ENCODE results near the gene CETP. TPM values are rescaled to one million over a fixed set of nuclear protein-coding genes. Genes with fewer than 3 reads are reported as not detected.

The CETP gene
- total RNA-seq, 1 donor from 2014 or later, result not detected

- no peak overlapping the region for H3K4me3 Mint-ChIP-seq (ENCODE audit: low read depth)
- H3K27me3 Mint-ChIP-seq, result peaks cover 12% of the 10 kb centered on the region
- DNase-seq (ENCODE audit: low spot score, unreplicated experiment), result no peak
- peaks cover 4% of the 10 kb centered on the region for H3K9me3 Mint-ChIP-seq (ENCODE audit: low read depth)
- H3K36me3 Mint-ChIP-seq (ENCODE audit: insufficient read depth), result no peaks in the 10 kb centered on the region
- no peaks in the 10 kb centered on the region for H3K4me1 Mint-ChIP-seq (ENCODE audit: low read depth)
- no peak overlapping the region for H3K27ac Mint-ChIP-seq
- TF ChIP-seq CTCF (IDR thresholded peaks at IDR 0.05; ENCODE audit: unreplicated experiment), result no peak
These were observed 13.0 kb downstream of the CETP start for GRCh38 chr16:56974549-56975300.

GRCh38 chr16:56975714-56976113, 14.0 kb downstream of the CETP start:
- H3K4me3 Mint-ChIP-seq (ENCODE audit: low read depth), result no peak overlapping the region
- H3K9me3 Mint-ChIP-seq (ENCODE audit: low read depth), result peaks cover 4% of the 10 kb centered on the region
- DNase-seq (ENCODE audit: low spot score, unreplicated experiment), result no peak
- H3K27ac Mint-ChIP-seq, result no peak overlapping the region
- peaks cover 12% of the 10 kb centered on the region for H3K27me3 Mint-ChIP-seq
- TF ChIP-seq CTCF (IDR thresholded peaks at IDR 0.05; ENCODE audit: unreplicated experiment), result no peak
- H3K4me1 Mint-ChIP-seq (ENCODE audit: low read depth), result no peaks in the 10 kb centered on the region
- H3K36me3 Mint-ChIP-seq (ENCODE audit: insufficient read depth), result no peaks in the 10 kb centered on the region

- Mint-ChIP-seq H3K36me3 (ENCODE audit: insufficient read depth) (no peaks in the 10 kb centered on the region), H3K4me1 (ENCODE audit: low read depth) (no peaks in the 10 kb centered on the region), H3K27ac (no peak overlapping the region), H3K9me3 (ENCODE audit: low read depth) (peaks cover 4% of the 10 kb centered on the region), H3K4me3 (ENCODE audit: low read depth) (no peak overlapping the region), H3K27me3 (peaks cover 20% of the 10 kb centered on the region)
- no peak for TF ChIP-seq CTCF (IDR thresholded peaks at IDR 0.05; ENCODE audit: unreplicated experiment)
- no peak for DNase-seq (ENCODE audit: low spot score, unreplicated experiment)
These were observed 15.5 kb downstream of the CETP start for GRCh38 chr16:56977216-56977615.

- no peak overlapping the region for H3K27ac Mint-ChIP-seq
- no peaks in the 10 kb centered on the region for H3K36me3 Mint-ChIP-seq (ENCODE audit: insufficient read depth)
- no peak for TF ChIP-seq CTCF (IDR thresholded peaks at IDR 0.05; ENCODE audit: unreplicated experiment)
- H3K9me3 Mint-ChIP-seq (ENCODE audit: low read depth), result peaks cover 4% of the 10 kb centered on the region
- no peaks in the 10 kb centered on the region for H3K4me1 Mint-ChIP-seq (ENCODE audit: low read depth)
- H3K4me3 Mint-ChIP-seq (ENCODE audit: low read depth), result no peak overlapping the region
- H3K27me3 Mint-ChIP-seq, result peaks cover 27% of the 10 kb centered on the region
- DNase-seq (ENCODE audit: low spot score, unreplicated experiment), result no peak
These were observed 16.2 kb downstream of the CETP start for GRCh38 chr16:56977823-56978430.

GRCh38 chr16:56980201-56980535, 18.4 kb downstream of the CETP start:
- no peak for TF ChIP-seq CTCF (IDR thresholded peaks at IDR 0.05; ENCODE audit: unreplicated experiment)
- H3K4me3 Mint-ChIP-seq (ENCODE audit: low read depth), result no peak overlapping the region
- H3K27me3 Mint-ChIP-seq, result peaks cover 38% of the 10 kb centered on the region
- H3K27ac Mint-ChIP-seq, result no peak overlapping the region
- no peaks in the 10 kb centered on the region for H3K4me1 Mint-ChIP-seq (ENCODE audit: low read depth)
- H3K36me3 Mint-ChIP-seq (ENCODE audit: insufficient read depth), result no peaks in the 10 kb centered on the region
- no peaks in the 10 kb centered on the region for H3K9me3 Mint-ChIP-seq (ENCODE audit: low read depth)
- no peak for DNase-seq (ENCODE audit: low spot score, unreplicated experiment)

Measured in progenitor cell of endocrine pancreas (in vitro differentiated cells).